ENCODE results near the gene DAB2IP. TPM values are rescaled to one million over a fixed set of nuclear protein-coding genes. Genes with fewer than 3 reads are reported as not detected.

The DAB2IP gene
- total RNA-seq, 1 donor from 2014 or later = not detected

GRCh38 chr9:121662359-121662758 is 10.9 kb downstream of the DAB2IP start:
- intact Hi-C loops (cut with micrococcal nuclease) = no loop called here

- intact Hi-C loops (cut with micrococcal nuclease) = no loop called here
Measured at GRCh38 chr9:121662891-121663580, 11.6 kb downstream of the DAB2IP start.

GRCh38 chr9:121663591-121663990 is 12.2 kb downstream of the DAB2IP start:
- intact Hi-C loops (cut with micrococcal nuclease) = no loop called here

GRCh38 chr9:121666294-121666693 is 14.9 kb downstream of the DAB2IP start:
- intact Hi-C loops (cut with micrococcal nuclease) = no loop called here

- intact Hi-C loops (cut with micrococcal nuclease) = no loop called here
Measured at GRCh38 chr9:121667214-121667613, 15.8 kb downstream of the DAB2IP start.

GRCh38 chr9:121667890-121668289 is 16.5 kb downstream of the DAB2IP start:
- intact Hi-C loops (cut with micrococcal nuclease) = no loop called here

- intact Hi-C loops (cut with micrococcal nuclease) = no loop called here
Measured at GRCh38 chr9:121670431-121670830, 19.0 kb downstream of the DAB2IP start.

GRCh38 chr9:121671612-121672155 is 20.2 kb downstream of the DAB2IP start:
- intact Hi-C loops (cut with micrococcal nuclease) = no loop called here

GRCh38 chr9:121672213-121672612 is 20.8 kb downstream of the DAB2IP start:
- intact Hi-C loops (cut with micrococcal nuclease) = no loop called here

- intact Hi-C loops (cut with micrococcal nuclease) = no loop called here
Measured at GRCh38 chr9:121672986-121673385, 21.6 kb downstream of the DAB2IP start.

- intact Hi-C loops (cut with micrococcal nuclease) = no loop called here
Measured at GRCh38 chr9:121673576-121673975, 22.1 kb downstream of the DAB2IP start.

- intact Hi-C loops (cut with micrococcal nuclease) = no loop called here
Measured at GRCh38 chr9:121674017-121674416, 22.6 kb downstream of the DAB2IP start.

GRCh38 chr9:121674952-121675351 is 23.5 kb downstream of the DAB2IP start:
- intact Hi-C loops (cut with micrococcal nuclease) = no loop called here

GRCh38 chr9:121675381-121675780 is 23.9 kb downstream of the DAB2IP start:
- intact Hi-C loops (cut with micrococcal nuclease) = no loop called here

GRCh38 chr9:121675969-121676822 is 24.8 kb downstream of the DAB2IP start:
- intact Hi-C loops (cut with micrococcal nuclease) = no loop called here

GRCh38 chr9:121676926-121677325 is 25.5 kb downstream of the DAB2IP start:
- intact Hi-C loops (cut with micrococcal nuclease) = no loop called here

- intact Hi-C loops (cut with micrococcal nuclease) = no loop called here
Measured at GRCh38 chr9:121678501-121679022, 27.1 kb downstream of the DAB2IP start.

- intact Hi-C loops (cut with micrococcal nuclease) = loop anchor here (10.0 kb wide), 1 partner anchor 135 kb away; no protein-coding TSS in a partner anchor
Measured at GRCh38 chr9:121679901-121680635, 28.6 kb downstream of the DAB2IP start.

- intact Hi-C loops (cut with micrococcal nuclease) = loop anchor here (10.0 kb wide), 1 partner anchor 137 kb away; no protein-coding TSS in a partner anchor
Measured at GRCh38 chr9:121681404-121681803, 30.0 kb downstream of the DAB2IP start.

GRCh38 chr9:121682201-121682600 is 30.8 kb downstream of the DAB2IP start:
- intact Hi-C loops (cut with micrococcal nuclease) = loop anchor here (10.0 kb wide), 1 partner anchor 137 kb away; no protein-coding TSS in a partner anchor

GRCh38 chr9:121682926-121683515 is 31.6 kb downstream of the DAB2IP start:
- intact Hi-C loops (cut with micrococcal nuclease) = loop anchor here (10.0 kb wide), 1 partner anchor 138 kb away; no protein-coding TSS in a partner anchor
